Right renal pelvis (tissue), 4 donors: ENCODE measurements around the gene SPATA17. TPM values are rescaled to one million over a fixed set of nuclear protein-coding genes. Genes with fewer than 3 reads are reported as not detected.

Source experiments
- DNase-seq, 4 donors: peaks; one replicate each; pipeline ENCODE4 v3.0.0-alpha.2; 2013; ENCODE audit warnings: low read depth in 4 of 4, low spot score in 3 of 4, missing footprints in 1 of 4
- polyA plus RNA-seq, 4 donors: library from polyadenylated mRNA; unstranded; fragments of 120-200 nt; gene quantifications; one replicate each; pipeline ENCODE4 v1.2.1, GENCODE V29; 2013; ENCODE audit not compliant: insufficient read length in 4 of 4

Gene SPATA17
- polyA plus RNA-seq, 4 donors = 13.2 to 17.8 (median 15.7) TPM

- no peak for DNase-seq
These were observed 208.0 kb downstream of the SPATA17 start for GRCh38 chr1:217839161-217839560.

GRCh38 chr1:217846733-217847132, 215.6 kb downstream of the SPATA17 start:
- DNase-seq = no peak

DNA sequence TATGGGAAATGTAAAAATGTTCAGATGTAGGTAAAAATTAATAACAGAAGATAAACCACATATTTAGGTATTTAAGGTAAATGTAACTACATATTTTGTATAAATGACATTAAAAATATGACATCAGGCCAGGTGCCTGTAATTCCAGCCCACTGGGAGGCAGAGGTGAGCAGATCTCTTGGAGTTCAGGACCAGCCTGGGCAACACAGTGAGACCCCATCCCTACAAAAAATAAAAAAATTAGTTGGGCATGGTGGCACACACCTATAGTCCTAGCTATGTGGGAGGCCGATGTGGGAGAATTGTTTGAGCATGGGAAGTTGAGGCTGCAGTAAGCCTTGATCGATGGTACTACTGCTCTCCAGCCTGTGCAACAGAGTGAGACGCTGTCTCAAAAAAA, 216.5 kb downstream of the SPATA17 start:
- DNase-seq = no peak

GRCh38 chr1:217856342-217857034, 225.3 kb downstream of the SPATA17 start:
- DNase-seq = no peak

DNA sequence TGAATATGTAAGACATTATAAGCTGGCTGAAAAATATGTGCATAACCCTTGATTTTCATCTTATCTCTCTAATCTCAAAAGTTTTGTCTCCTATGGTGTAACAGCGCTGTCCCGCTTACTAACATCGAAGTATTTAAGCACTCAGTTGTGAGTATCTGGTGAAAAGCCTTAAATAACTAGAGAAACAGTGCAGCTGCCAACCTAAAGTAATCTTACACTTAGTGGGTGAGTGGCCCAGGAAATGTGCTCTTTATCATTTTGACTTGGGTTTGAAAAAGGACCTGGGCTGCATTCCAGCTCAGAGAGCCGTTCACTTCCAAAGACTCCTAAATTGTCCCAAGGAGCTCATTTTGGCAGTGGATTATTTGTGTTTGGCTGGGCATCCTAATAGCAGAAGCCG, 225.9 kb downstream of the SPATA17 start:
- peak in 2 of 4 donors; percentile 5 to 12 for DNase-seq

DNA sequence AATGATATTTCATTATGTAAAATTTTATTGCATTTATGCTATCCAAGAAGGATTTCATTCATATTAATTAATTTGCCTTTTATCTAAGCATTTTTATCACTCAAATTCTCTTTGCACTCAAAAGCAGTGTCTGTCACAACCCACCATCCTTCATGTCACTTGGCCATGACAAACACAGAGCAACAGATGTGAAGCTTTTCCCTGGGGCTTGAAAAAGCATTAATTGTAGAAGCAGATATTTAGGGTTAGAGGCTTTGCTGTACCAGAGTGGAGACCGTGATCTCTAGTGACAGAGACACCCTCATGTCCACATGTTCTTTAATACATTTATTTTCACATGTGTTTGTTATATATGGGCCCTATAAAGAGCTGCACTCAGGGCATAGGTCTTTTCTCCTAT, 230.5 kb downstream of the SPATA17 start:
- no peak for DNase-seq

GRCh38 chr1:217867446-217867995, 236.4 kb downstream of the SPATA17 start:
- DNase-seq = no peak

- DNase-seq = no peak
These were observed 240.8 kb downstream of the SPATA17 start for GRCh38 chr1:217871955-217872354.

GRCh38 chr1:217875229-217875628, 244.1 kb downstream of the SPATA17 start:
- no peak for DNase-seq

GRCh38 chr1:217876401-217876800, 245.3 kb downstream of the SPATA17 start:
- no peak for DNase-seq

- no peak for DNase-seq
These were observed 245.8 kb downstream of the SPATA17 start for GRCh38 chr1:217876896-217877295.

DNA sequence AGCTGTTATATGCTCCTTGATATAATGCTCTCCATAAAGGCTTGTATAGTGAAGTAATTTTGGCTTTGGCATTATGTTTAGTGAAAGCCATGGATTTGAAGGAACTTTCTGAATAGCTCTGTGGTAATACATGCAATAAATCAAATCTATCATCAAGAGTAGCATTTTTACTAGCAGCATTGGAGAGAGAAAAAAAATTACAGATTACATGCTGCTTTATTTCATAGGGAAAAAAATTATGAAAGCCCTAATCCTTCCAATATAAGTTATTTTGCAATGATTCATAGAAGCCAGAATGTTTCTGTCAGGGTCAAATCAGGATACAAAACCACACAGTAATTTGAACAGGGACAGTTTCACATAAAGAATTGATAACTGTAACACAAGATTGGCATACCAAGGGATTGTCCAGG, 250.0 kb downstream of the SPATA17 start:
- DNase-seq = no peak

GRCh38 chr1:217881607-217882332, 250.6 kb downstream of the SPATA17 start:
- DNase-seq = no peak

GRCh38 chr1:217885181-217885580, 254.0 kb downstream of the SPATA17 start:
- no peak for DNase-seq

DNA sequence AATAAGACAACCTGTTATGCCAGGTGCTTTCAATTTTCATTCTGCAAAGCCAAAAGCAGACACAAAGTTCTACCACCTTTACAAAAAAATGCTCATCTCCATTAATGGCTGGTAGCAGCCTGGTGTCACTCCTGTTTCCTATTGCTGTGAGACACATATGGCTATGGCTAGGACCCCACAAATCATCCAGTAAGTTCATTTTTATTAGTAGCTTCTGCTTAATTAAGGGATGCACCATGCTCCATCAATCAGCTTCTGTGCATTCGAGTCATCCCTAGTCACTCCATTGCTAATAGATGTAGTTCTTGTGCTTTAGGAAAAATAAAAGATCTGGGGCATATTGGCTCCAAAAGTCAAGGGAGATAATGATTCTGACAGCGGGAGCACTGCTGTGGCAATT, 257.2 kb downstream of the SPATA17 start:
- no peak for DNase-seq

- DNase-seq = no peak
These were observed 258.3 kb downstream of the SPATA17 start for GRCh38 chr1:217889401-217889800.

DNA sequence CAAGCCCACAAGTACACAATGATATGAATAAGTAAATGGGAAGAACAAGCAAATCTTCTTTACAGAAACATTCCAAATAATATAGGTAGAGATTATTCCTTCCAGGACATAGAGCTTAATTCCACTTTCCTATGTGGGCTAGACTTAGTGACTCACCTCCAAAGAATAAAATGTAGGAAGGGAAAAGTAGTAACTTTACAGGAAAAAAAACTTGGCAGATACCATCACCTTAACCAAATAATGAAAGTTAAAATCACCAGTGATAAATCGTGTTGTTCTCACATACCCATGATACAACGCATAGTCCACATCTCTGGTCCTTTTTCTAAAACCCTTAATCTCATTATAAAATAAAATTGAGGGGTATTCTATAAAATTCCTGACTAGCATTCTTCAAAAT, 260.8 kb downstream of the SPATA17 start:
- DNase-seq = no peak

GRCh38 chr1:217892750-217893149, 261.6 kb downstream of the SPATA17 start:
- DNase-seq = no peak

DNA sequence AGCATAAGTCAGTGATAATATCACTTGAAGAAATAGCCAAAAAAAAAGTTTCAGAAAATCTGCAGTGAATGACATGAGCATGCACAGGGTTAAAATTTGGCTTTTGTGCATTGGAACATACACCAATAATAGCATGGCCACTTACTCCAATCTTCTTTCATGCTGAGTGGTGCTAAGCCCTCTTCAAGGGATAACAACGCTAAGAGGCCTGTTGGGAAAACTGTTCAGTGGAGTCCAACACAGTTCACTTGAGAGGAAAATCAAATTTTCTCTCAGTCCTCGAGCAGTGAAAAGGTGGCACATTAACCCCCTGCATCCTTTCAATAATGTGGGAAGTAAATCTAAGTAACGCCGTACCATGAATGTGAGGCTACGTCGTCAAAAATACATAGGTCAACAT, 264.7 kb downstream of the SPATA17 start:
- DNase-seq = no peak

GRCh38 chr1:217896490-217896889, 265.3 kb downstream of the SPATA17 start:
- DNase-seq = no peak

DNA sequence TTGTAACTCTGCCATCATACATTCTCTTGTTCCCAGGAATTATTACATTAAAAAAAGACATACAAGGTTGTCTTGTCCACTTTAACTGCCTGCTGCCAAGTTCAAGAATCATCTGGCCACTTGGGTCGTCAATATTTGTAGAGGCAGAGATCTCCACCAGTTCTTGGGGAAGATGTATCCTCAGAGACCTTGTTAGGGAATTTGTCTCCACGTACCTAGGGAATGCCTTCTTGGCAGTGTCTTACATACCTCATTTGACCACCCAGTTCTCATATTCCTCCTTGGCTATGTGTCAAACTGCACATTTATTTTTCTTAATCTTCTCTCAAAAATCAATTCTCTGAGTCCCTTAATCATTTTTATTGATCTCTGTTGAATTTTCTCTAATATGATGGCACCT, 266.0 kb downstream of the SPATA17 start:
- DNase-seq = no peak

- DNase-seq = no peak
These were observed 268.5 kb downstream of the SPATA17 start for GRCh38 chr1:217899614-217900013.
